ENCODE results near the gene SNX5. TPM values are rescaled to one million over a fixed set of nuclear protein-coding genes. Genes with fewer than 3 reads are reported as not detected.

The SNX5 gene
- total RNA-seq, 1 experiment from 2014 or later, result 169 TPM

GRCh38 chr20:17897566-17898307 is 70.9 kb downstream of the SNX5 start:
- in situ Hi-C loops (cut with HindIII; ENCODE audit: low sequenced_read_pairs), result no loop called here
- DNase-seq (ENCODE audit: low spot score), result no peak

GRCh38 chr20:17896771-17897369 is 71.7 kb downstream of the SNX5 start:
- in situ Hi-C loops (cut with HindIII; ENCODE audit: low sequenced_read_pairs), result no loop called here
- DNase-seq (ENCODE audit: low spot score), result no peak

- in situ Hi-C loops (cut with HindIII; ENCODE audit: low sequenced_read_pairs), result no loop called here
- peak; percentile 7 for DNase-seq (ENCODE audit: low spot score)
Measured at GRCh38 chr20:17896193-17896723, 72.3 kb downstream of the SNX5 start.

- in situ Hi-C loops (cut with HindIII; ENCODE audit: low sequenced_read_pairs), result no loop called here
- DNase-seq (ENCODE audit: low spot score), result peak; percentile 5
Measured at GRCh38 chr20:17895641-17896171, 72.9 kb downstream of the SNX5 start.

- DNase-seq (ENCODE audit: low spot score), result no peak
- in situ Hi-C loops (cut with HindIII; ENCODE audit: low sequenced_read_pairs), result no loop called here
Measured at GRCh38 chr20:17893445-17893844, 75.1 kb downstream of the SNX5 start.

- no peak for DNase-seq (ENCODE audit: low spot score)
- in situ Hi-C loops (cut with HindIII; ENCODE audit: low sequenced_read_pairs), result no loop called here
Measured at GRCh38 chr20:17892189-17892938, 76.2 kb downstream of the SNX5 start.

Other genes starting within 250 kb of the SNX5 start
- gene MGME1, start 224 bp upstream of the SNX5 start, total RNA-seq (2014; rRNA removed; shearing (Covaris generic)), result 20.9 and 34.5 TPM in 2 replicates
- gene OVOL2, start 89.1 kb upstream of the SNX5 start, total RNA-seq (2014; rRNA removed; shearing (Covaris generic)), result not detected in 2 replicates
- gene KAT14, start 169.1 kb upstream of the SNX5 start, total RNA-seq (2014; rRNA removed; shearing (Covaris generic)), result 15.4 and 33.7 TPM in 2 replicates
- gene PET117, start 169.1 kb upstream of the SNX5 start, total RNA-seq (2014; rRNA removed; shearing (Covaris generic)), result 18.2 and 35.4 TPM in 2 replicates